H9 (cell line): ENCODE results near the gene PIK3C3. TPM values are rescaled to one million over a fixed set of nuclear protein-coding genes. Genes with fewer than 3 reads are reported as not detected.

ENCODE experiments used
- DNase-seq: peaks from one replicate; pipeline ENCODE4 v3.0.0-alpha.2; 2017
- H2AFZ ChIP-seq: one replicate; pipeline ENCODE4 v1.6.1; 2013; ENCODE audit warnings: mild to moderate bottlenecking, low read length, control low read depth, moderate library complexity
- H2AK5ac ChIP-seq: 2 replicates; pipeline ENCODE4 v1.6.1; 2013; ENCODE audit warnings: low read length, control low read depth, mixed read lengths; ENCODE audit not compliant: insufficient read length
- H2BK120ac ChIP-seq: one replicate; pipeline ENCODE4 v1.6.1; 2013; ENCODE audit warnings: low read depth, mild to moderate bottlenecking, low read length, control low read depth, inconsistent platforms; ENCODE audit not compliant: poor library complexity, severe bottlenecking
- H2BK12ac ChIP-seq: 2 replicates; pipeline ENCODE4 v1.6.1; 2013; ENCODE audit warnings: low read length, control low read depth, mixed read lengths, low read depth; ENCODE audit not compliant: insufficient read length
- H2BK15ac ChIP-seq: 2 replicates; pipeline ENCODE4 v1.6.1; 2013; ENCODE audit warnings: low read depth, low read length, control low read depth
- H2BK20ac ChIP-seq: one replicate; pipeline ENCODE4 v1.6.1; 2013; ENCODE audit warnings: low read depth, mild to moderate bottlenecking, low read length, control low read depth, inconsistent platforms; ENCODE audit not compliant: poor library complexity, severe bottlenecking
- H2BK5ac ChIP-seq: 2 replicates; pipeline ENCODE4 v1.6.1; 2013; ENCODE audit warnings: low read length, control low read depth, mixed read lengths; ENCODE audit not compliant: insufficient read length
- H3K14ac ChIP-seq: 2 replicates; pipeline ENCODE4 v1.6.1; 2013; ENCODE audit warnings: low read length, control low read depth; ENCODE audit not compliant: insufficient read depth
- H3K18ac ChIP-seq: 2 replicates; pipeline ENCODE4 v1.6.1; 2013; ENCODE audit warnings: low read depth, mild to moderate bottlenecking, mixed read lengths, low read length, control low read depth; ENCODE audit not compliant: insufficient read length
- H3K23ac ChIP-seq: 2 replicates; pipeline ENCODE4 v1.6.1; 2013; ENCODE audit warnings: low read length, control low read depth, mixed read lengths, low read depth; ENCODE audit not compliant: insufficient read length
- H3K23me2 ChIP-seq: 2 replicates; pipeline ENCODE4 v1.6.1; 2013; ENCODE audit warnings: low read depth, mild to moderate bottlenecking, mixed read lengths, low read length, control low read depth; ENCODE audit not compliant: insufficient read length, poor library complexity, severe bottlenecking
- H3K27ac ChIP-seq: 2 replicates; pipeline ENCODE4 v1.5.1; 2013; ENCODE audit warnings: low read length, control low read depth, mixed read lengths, low read depth; ENCODE audit not compliant: insufficient read length
- H3K27me3 ChIP-seq: 2 replicates; pipeline ENCODE4 v1.6.1; 2013; ENCODE audit warnings: low read length, control low read depth, inconsistent platforms; ENCODE audit not compliant: insufficient read depth
- H3K4ac ChIP-seq: 2 replicates; pipeline ENCODE4 v1.6.1; 2013; ENCODE audit warnings: low read depth, mild to moderate bottlenecking, control low read depth, inconsistent platforms, low read length, moderate library complexity
- H3K4me1 ChIP-seq: 2 replicates; pipeline ENCODE4 v1.6.1; 2013; ENCODE audit warnings: low read length, control low read depth, inconsistent platforms; ENCODE audit not compliant: insufficient read depth
- H3K4me2 ChIP-seq: 2 replicates; pipeline ENCODE4 v1.6.1; 2013; ENCODE audit warnings: low read length, control low read depth, mixed read lengths; ENCODE audit not compliant: insufficient read length, insufficient read depth
- H3K56ac ChIP-seq: 2 replicates; pipeline ENCODE4 v1.6.1; 2013; ENCODE audit warnings: low read depth, mild to moderate bottlenecking, mixed read lengths, low read length, control low read depth; ENCODE audit not compliant: insufficient read length
- H3K79me1 ChIP-seq: 2 replicates; pipeline ENCODE4 v1.6.1; 2013; ENCODE audit warnings: low read depth, mild to moderate bottlenecking, moderate library complexity, low read length, control low read depth, inconsistent platforms; ENCODE audit not compliant: insufficient read depth, poor library complexity, severe bottlenecking
- H3K79me2 ChIP-seq: 2 replicates; pipeline ENCODE4 v1.6.1; 2013; ENCODE audit warnings: low read length, control low read depth, inconsistent platforms; ENCODE audit not compliant: insufficient read depth
- H3K9ac ChIP-seq: 2 replicates; pipeline ENCODE4 v1.6.1; 2013; ENCODE audit warnings: low read length, control low read depth, mixed read lengths; ENCODE audit not compliant: insufficient read length; ENCODE audit errors: extremely low read depth
- H3K9me3 ChIP-seq: one replicate; pipeline ENCODE4 v1.6.1; 2013; ENCODE audit warnings: low read depth, low read length, inconsistent platforms; ENCODE audit not compliant: control insufficient read depth
- H3T11ph ChIP-seq: one replicate; pipeline ENCODE4 v1.6.1; 2013; ENCODE audit warnings: mild to moderate bottlenecking, low read length, control low read depth, inconsistent platforms
- H4K20me1 ChIP-seq: one replicate; pipeline ENCODE4 v1.6.1; 2013; ENCODE audit not compliant: control insufficient read depth, insufficient read length, insufficient read depth
- H4K5ac ChIP-seq: 2 replicates; pipeline ENCODE4 v1.6.1; 2013; ENCODE audit warnings: low read depth, mild to moderate bottlenecking, mixed read lengths, low read length, control low read depth; ENCODE audit not compliant: insufficient read length
- H4K8ac ChIP-seq: replicated peaks from 2 replicates; pipeline ENCODE4 v1.6.1; 2013; ENCODE audit warnings: low read length, control low read depth, mixed read lengths, low read depth; ENCODE audit not compliant: insufficient read length
- H4K91ac ChIP-seq: 2 replicates; pipeline ENCODE4 v1.6.1; 2013; ENCODE audit warnings: low read depth, mild to moderate bottlenecking, moderate library complexity, mixed read lengths, low read length, control low read depth; ENCODE audit not compliant: insufficient read length
- H3K27ac Mint-ChIP-seq, 3 experiments: 2 replicates in 2 of 3; 3 replicates in 1 of 3; pipeline ENCODE4 v1.8.0; 2020 to 2021; ENCODE audit warnings: mixed read lengths in 3 of 3, mild to moderate bottlenecking in 1 of 3, moderate library complexity in 1 of 3
- H3K27me3 Mint-ChIP-seq: 2 replicates; pipeline ENCODE4 v1.8.0; 2021; ENCODE audit warnings: low read depth, mild to moderate bottlenecking, moderate library complexity, mixed read lengths
- H3K36me3 Mint-ChIP-seq, 3 experiments: 2 replicates in 2 of 3; 3 replicates in 1 of 3; pipeline ENCODE4 v1.8.0; 2020 to 2021; ENCODE audit warnings: low read depth in 3 of 3, mixed read lengths in 3 of 3; ENCODE audit not compliant: insufficient read depth in 1 of 3
- H3K4me1 Mint-ChIP-seq, 2 experiments: 2 replicates each; pipeline ENCODE4 v1.8.0; 2020; ENCODE audit warnings: mixed read lengths in 2 of 2
- H3K4me3 Mint-ChIP-seq, 2 experiments: 2 replicates in 1 of 2; 3 replicates in 1 of 2; pipeline ENCODE4 v1.8.0; 2020 to 2021; ENCODE audit warnings: mild to moderate bottlenecking in 2 of 2, mixed read lengths in 2 of 2, moderate library complexity in 1 of 2
- H3K9me3 Mint-ChIP-seq, 2 experiments: 2 replicates in 1 of 2; 3 replicates in 1 of 2; pipeline ENCODE4 v1.8.0; 2020; ENCODE audit warnings: mild to moderate bottlenecking in 2 of 2, mixed read lengths in 2 of 2, moderate library complexity in 1 of 2
- CTCF ChIP-seq: fragments of 200-600 bp; sonication (generic); conservative IDR thresholded peaks from 3 replicates; pipeline ENCODE4 v1.8.0; 2021; ENCODE audit warnings: antibody characterized with exemption, mild to moderate bottlenecking
- total RNA-seq: library from RNA; stranded (reverse); gene quantifications from 2 replicates; pipeline ENCODE4 v1.2.1, GENCODE V29; 2021

Gene PIK3C3
- total RNA-seq, 1 experiment from 2014 or later: 48.8 TPM

- Histone ChIP-seq H3K23ac (no peak overlapping the region), H2AK5ac (no peak overlapping the region), H3K14ac (no peak overlapping the region), H3K23me2 (no peaks in the 10 kb centered on the region), H3K9ac (no peak overlapping the region), H4K8ac (no peak overlapping the region), H3K79me2 (no peaks in the 10 kb centered on the region), H2BK120ac (no peak overlapping the region), H3K27ac (no peak overlapping the region), H3K4ac (no peak overlapping the region), H2BK20ac (no peak overlapping the region), H4K91ac (no peak overlapping the region), H2BK15ac (no peak overlapping the region), H3K4me2 (no peak overlapping the region), H3T11ph (no peak overlapping the region), H3K56ac (no peak overlapping the region), H3K79me1 (no peaks in the 10 kb centered on the region), H3K18ac (no peak overlapping the region), H4K5ac (no peak overlapping the region), H3K27me3 (no peaks in the 10 kb centered on the region), H2BK5ac (no peak overlapping the region), H4K20me1 (no peaks in the 10 kb centered on the region), H3K4me1 (no peaks in the 10 kb centered on the region), H2AFZ (no peak overlapping the region), H3K9me3 (no peaks in the 10 kb centered on the region), H2BK12ac (no peak overlapping the region)
- no peak overlapping the region for H3K4me3 Mint-ChIP-seq
- no peak for DNase-seq
- H3K27ac Mint-ChIP-seq: no peak overlapping the region
- TF ChIP-seq CTCF: no peak
- H3K36me3 Mint-ChIP-seq: no peaks in the 10 kb centered on the region
- no peaks in the 10 kb centered on the region for H3K9me3 Mint-ChIP-seq
- H3K27me3 Mint-ChIP-seq: no peaks in the 10 kb centered on the region
- peaks cover 6 to 16% of the 10 kb centered on the region in 2 experiments for H3K4me1 Mint-ChIP-seq
These were observed 22.1 kb upstream of the PIK3C3 start for GRCh38 chr18:41932899-41933298.
